ENCODE measurements around the gene GAK.

DNA sequence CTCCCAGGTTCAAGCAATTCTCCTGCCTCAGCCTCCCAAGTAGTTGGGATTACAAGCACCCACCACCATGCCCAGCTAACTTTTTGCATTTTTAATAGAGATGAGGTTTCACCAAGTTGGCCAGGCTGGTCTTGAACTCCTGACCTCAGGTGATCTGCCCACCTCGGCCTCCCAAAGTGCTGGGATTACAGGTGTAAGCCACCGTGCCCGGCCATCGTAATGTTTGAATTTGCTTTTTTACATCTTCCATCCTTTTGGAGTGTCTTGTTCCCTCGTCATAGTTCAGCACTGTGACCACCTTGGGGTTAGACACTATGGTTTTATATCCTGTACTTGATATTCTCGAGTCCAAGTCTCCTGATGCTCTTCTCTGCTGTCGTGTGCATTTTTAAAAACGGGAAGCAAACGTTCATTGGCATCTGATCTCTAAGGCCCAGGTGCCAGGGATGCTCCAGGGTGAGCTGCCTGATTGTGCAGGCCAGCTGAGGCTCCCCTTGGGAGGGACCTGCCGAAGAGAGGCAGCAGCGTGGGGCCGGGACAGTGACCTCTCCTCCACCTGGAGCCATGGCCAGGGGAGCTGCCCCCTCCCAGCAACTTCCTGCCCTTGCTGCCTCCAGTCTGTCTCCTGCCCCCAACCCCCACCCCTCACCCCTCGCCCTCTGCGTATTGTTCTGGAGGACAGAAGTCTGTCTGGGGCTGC lies 24.6 kb upstream of the GAK start:
- TF ChIP-seq, protein P1, sequence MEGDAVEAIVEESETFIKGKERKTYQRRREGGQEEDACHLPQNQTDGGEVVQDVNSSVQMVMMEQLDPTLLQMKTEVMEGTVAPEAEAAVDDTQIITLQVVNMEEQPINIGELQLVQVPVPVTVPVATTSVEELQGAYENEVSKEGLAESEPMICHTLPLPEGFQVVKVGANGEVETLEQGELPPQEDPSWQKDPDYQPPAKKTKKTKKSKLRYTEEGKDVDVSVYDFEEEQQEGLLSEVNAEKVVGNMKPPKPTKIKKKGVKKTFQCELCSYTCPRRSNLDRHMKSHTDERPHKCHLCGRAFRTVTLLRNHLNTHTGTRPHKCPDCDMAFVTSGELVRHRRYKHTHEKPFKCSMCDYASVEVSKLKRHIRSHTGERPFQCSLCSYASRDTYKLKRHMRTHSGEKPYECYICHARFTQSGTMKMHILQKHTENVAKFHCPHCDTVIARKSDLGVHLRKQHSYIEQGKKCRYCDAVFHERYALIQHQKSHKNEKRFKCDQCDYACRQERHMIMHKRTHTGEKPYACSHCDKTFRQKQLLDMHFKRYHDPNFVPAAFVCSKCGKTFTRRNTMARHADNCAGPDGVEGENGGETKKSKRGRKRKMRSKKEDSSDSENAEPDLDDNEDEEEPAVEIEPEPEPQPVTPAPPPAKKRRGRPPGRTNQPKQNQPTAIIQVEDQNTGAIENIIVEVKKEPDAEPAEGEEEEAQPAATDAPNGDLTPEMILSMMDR (IDR thresholded peaks at IDR 0.05) = no peak
- no peak for TF ChIP-seq POLR2AphosphoS5 (IDR thresholded peaks at IDR 0.05; ENCODE audit: low read depth, low read length)

Data from Panc1 (cell line).